H1 (cell line): ENCODE results near the gene SNF8.

ENCODE experiments used
- CHD1 ChIP-seq: IDR thresholded peaks from 2 replicates; pipeline ENCODE4 v1.6.1; 2012; ENCODE audit warnings: low read depth, low read length, improper control_type of control experiment
- CHD2 ChIP-seq: IDR thresholded peaks from 2 replicates; pipeline ENCODE4 v1.6.1; 2012; ENCODE audit warnings: low read length, improper control_type of control experiment
- CTCF ChIP-seq, 3 experiments: IDR thresholded peaks; 1 replicate in 2 of 3; 2 replicates in 1 of 3; pipeline versions ENCODE4 v1.5.1 to v1.6.1; 2011; ENCODE audit warnings: low read length in 3 of 3, mild to moderate bottlenecking in 3 of 3, inconsistent platforms in 2 of 3, low read depth in 1 of 3, moderate library complexity in 1 of 3; ENCODE audit not compliant: insufficient read depth in 1 of 3; ENCODE audit errors: control extremely low read depth in 1 of 3
- POLR2A ChIP-seq, 2 experiments: IDR thresholded peaks; 1 replicate in 1 of 2; 2 replicates in 1 of 2; pipeline ENCODE4 v1.6.1; 2011; ENCODE audit warnings: low read depth in 2 of 2, low read length in 2 of 2, mild to moderate bottlenecking in 2 of 2; ENCODE audit errors: control extremely low read depth in 1 of 2
- POLR2AphosphoS5 ChIP-seq: IDR thresholded peaks from 2 replicates; pipeline ENCODE4 v1.6.1; 2011; ENCODE audit warnings: low read depth, low read length

- TF ChIP-seq CTCF (IDR thresholded peaks at IDR 0.05; ENCODE audit: control extremely low read depth in 1 of 3, insufficient read depth in 1 of 3, low read depth in 1 of 3, low read length in 3 of 3) (no peak), CHD1 (no peak), POLR2A (IDR thresholded peaks at IDR 0.05; ENCODE audit: control extremely low read depth in 1 of 2, low read depth in 2 of 2, low read length in 2 of 2) (no peak), POLR2AphosphoS5 (no peak), CHD2 (no peak)
Measured at GRCh38 chr17:48909783-48910182, 34.9 kb downstream of the SNF8 start.
